HepG2 (cell line): Measurements from ENCODE around the gene NTMT2. TPM values are rescaled to one million over a fixed set of nuclear protein-coding genes. Genes with fewer than 3 reads are reported as not detected.

Experiments used
- HNF4G ChIP-seq, 2 experiments: sonication (generic) in 1 of 2; formaldehyde crosslinking in 1 of 2; IDR thresholded peaks; 2 replicates each; pipeline versions ENCODE4 v1.4.0 to v1.6.1; 2011 to 2020; ENCODE audit warnings: borderline replicate concordance in 2 of 2, low read depth in 2 of 2, mild to moderate bottlenecking in 2 of 2, low read length in 1 of 2, missing genetic modification reagents in 1 of 2, moderate library complexity in 1 of 2
- HOXA9 ChIP-seq: sonication (generic); formaldehyde crosslinking; IDR thresholded peaks from 2 replicates; pipeline ENCODE4 v1.8.1; 2022; ENCODE audit warnings: missing genetic modification reagents, mild to moderate bottlenecking, moderate library complexity, borderline replicate concordance
- ISL2 ChIP-seq: sonication (generic); formaldehyde crosslinking; IDR thresholded peaks from 2 replicates; pipeline ENCODE4 v1.5.0; 2020; ENCODE audit warnings: missing genetic modification reagents
- MAFK ChIP-seq, 2 experiments: IDR thresholded peaks in 1 of 2; conservative IDR thresholded peaks in 1 of 2; 2 replicates each; pipeline ENCODE4 v1.6.1; 2011; ENCODE audit warnings: improper control_type of control experiment in 2 of 2, low read length in 2 of 2
- NAIF1 ChIP-seq: sonication (generic); formaldehyde crosslinking; IDR thresholded peaks from 2 replicates; pipeline ENCODE4 v1.5.0; 2020; ENCODE audit warnings: mild to moderate bottlenecking, missing genetic modification reagents, borderline replicate concordance
- NR3C1 ChIP-seq: sonication (generic); formaldehyde crosslinking; IDR thresholded peaks from 2 replicates; pipeline ENCODE4 v1.4.0; 2020; ENCODE audit warnings: missing genetic modification reagents
- PHF20 ChIP-seq: sonication (generic); formaldehyde crosslinking; IDR thresholded peaks from 2 replicates; pipeline ENCODE4 v1.5.0; 2020; ENCODE audit warnings: mild to moderate bottlenecking, missing genetic modification reagents
- REXO4 ChIP-seq: sonication (generic); formaldehyde crosslinking; IDR thresholded peaks from 2 replicates; pipeline ENCODE4 v1.8.0; 2022; ENCODE audit warnings: missing genetic modification reagents, mild to moderate bottlenecking, borderline replicate concordance
- polyA plus RNA-seq, 8 experiments: library from polyadenylated mRNA; depleted of rRNA in 3 of 8; stranded (reverse) in 7 of 8; unstranded in 1 of 8; fragments of >200 nt; fragmentation: Illumina TruSeq in 4 of 8; extraction: Trizol in 4 of 8; gene quantifications; 2 replicates each; pipeline versions ENCODE4 v1.2.1 to v1.2.3, GENCODE V29; 2011 to 2016; ENCODE audit warnings: low read depth in 4 of 8, missing spikeins in 1 of 8, mixed read lengths in 1 of 8; ENCODE audit not compliant: insufficient read depth in 1 of 8
- total RNA-seq, 5 experiments: library from RNA; depleted of rRNA; stranded (reverse); fragments of >200 nt; fragmentation: Illumina TruSeq; extraction: Trizol; gene quantifications; 2 replicates each; pipeline ENCODE4 v1.2.3, GENCODE V29; 2016; ENCODE audit warnings: low read depth in 1 of 5
- TF ChIP-seq, protein P1 (sequence below): sonication (generic); formaldehyde crosslinking; IDR thresholded peaks from 2 replicates; pipeline ENCODE4 v1.4.0; 2020; ENCODE audit warnings: mild to moderate bottlenecking, low read depth, missing genetic modification reagents
- TF ChIP-seq, protein P2 (sequence below): sonication (generic); formaldehyde crosslinking; IDR thresholded peaks from 2 replicates; pipeline ENCODE4 v1.8.0; 2022; ENCODE audit warnings: missing genetic modification reagents, mild to moderate bottlenecking, moderate library complexity, borderline replicate concordance
- TF ChIP-seq, protein P3 (sequence below): sonication (generic); formaldehyde crosslinking; IDR thresholded peaks from 2 replicates; pipeline ENCODE4 v1.8.0; 2022; ENCODE audit warnings: low read depth, missing genetic modification reagents

The NTMT2 gene
- total and polyA plus RNA-seq, 2 of the 13 experiments (the other 11 are each of a cell fraction or from before 2014, with no cell fraction given): not detected

DNA sequence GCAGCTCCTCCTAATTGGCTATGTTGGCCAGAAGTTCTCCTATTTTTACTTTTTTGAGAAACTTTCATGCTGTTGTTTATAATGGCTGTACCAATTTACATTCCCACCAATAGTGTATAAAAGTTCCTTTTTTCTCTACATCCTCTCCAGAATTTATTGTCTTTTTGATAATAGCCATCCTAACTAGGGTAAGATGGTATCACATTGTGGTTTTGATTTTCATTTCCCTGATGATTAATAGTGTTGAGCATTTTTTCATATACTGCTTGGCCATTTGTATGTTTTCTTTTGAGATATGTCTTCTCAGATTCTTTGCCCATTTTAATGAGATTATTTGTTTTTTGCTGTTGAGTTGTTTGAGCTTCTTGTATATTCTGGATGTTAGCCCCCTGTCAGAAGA is 46.8 kb downstream of the NTMT2 start (continued):
- TF ChIP-seq NAIF1 (CRISPR knock-in tag) (no peak), REXO4 (no peak), PHF20 (CRISPR knock-in tag) (no peak), MAFK (conservative IDR thresholded peaks at IDR 0.05 in 1 of 2, IDR thresholded peaks at IDR 0.05 in 1 of 2; ENCODE audit: low read length in 2 of 2) (no peak), HNF4G (IDR thresholded peaks at IDR 0.05; ENCODE audit: borderline replicate concordance, low read depth, low read length) (no peak), HNF4G (CRISPR knock-in tag; IDR thresholded peaks at IDR 0.05; ENCODE audit: borderline replicate concordance, low read depth) (no peak), HOXA9 (no peak), NR3C1 (CRISPR knock-in tag) (no peak), ISL2 (CRISPR knock-in tag) (no peak)
- TF ChIP-seq, protein P1, sequence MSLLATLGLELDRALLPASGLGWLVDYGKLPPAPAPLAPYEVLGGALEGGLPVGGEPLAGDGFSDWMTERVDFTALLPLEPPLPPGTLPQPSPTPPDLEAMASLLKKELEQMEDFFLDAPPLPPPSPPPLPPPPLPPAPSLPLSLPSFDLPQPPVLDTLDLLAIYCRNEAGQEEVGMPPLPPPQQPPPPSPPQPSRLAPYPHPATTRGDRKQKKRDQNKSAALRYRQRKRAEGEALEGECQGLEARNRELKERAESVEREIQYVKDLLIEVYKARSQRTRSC (CRISPR knock-in tag): no peak
- TF ChIP-seq, protein P2, sequence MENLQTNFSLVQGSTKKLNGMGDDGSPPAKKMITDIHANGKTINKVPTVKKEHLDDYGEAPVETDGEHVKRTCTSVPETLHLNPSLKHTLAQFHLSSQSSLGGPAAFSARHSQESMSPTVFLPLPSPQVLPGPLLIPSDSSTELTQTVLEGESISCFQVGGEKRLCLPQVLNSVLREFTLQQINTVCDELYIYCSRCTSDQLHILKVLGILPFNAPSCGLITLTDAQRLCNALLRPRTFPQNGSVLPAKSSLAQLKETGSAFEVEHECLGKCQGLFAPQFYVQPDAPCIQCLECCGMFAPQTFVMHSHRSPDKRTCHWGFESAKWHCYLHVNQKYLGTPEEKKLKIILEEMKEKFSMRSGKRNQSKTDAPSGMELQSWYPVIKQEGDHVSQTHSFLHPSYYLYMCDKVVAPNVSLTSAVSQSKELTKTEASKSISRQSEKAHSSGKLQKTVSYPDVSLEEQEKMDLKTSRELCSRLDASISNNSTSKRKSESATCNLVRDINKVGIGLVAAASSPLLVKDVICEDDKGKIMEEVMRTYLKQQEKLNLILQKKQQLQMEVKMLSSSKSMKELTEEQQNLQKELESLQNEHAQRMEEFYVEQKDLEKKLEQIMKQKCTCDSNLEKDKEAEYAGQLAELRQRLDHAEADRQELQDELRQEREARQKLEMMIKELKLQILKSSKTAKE: no peak
- TF ChIP-seq, protein P3, sequence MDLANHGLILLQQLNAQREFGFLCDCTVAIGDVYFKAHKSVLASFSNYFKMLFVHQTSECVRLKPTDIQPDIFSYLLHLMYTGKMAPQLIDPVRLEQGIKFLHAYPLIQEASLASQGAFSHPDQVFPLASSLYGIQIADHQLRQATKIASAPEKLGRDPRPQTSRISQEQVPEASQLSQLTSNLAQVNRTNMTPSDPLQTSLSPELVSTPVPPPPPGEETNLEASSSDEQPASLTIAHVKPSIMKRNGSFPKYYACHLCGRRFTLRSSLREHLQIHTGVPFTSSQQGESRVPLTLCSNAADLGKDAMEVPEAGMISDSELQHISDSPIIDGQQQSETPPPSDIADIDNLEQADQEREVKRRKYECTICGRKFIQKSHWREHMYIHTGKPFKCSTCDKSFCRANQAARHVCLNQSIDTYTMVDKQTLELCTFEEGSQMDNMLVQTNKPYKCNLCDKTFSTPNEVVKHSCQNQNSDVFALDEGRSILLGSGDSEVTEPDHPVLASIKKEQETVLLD: no peak
- TF ChIP-seq, all 625 proteins: peak for 0
